ENCODE results near the gene CFAP299.

The CFAP299 gene

DNA sequence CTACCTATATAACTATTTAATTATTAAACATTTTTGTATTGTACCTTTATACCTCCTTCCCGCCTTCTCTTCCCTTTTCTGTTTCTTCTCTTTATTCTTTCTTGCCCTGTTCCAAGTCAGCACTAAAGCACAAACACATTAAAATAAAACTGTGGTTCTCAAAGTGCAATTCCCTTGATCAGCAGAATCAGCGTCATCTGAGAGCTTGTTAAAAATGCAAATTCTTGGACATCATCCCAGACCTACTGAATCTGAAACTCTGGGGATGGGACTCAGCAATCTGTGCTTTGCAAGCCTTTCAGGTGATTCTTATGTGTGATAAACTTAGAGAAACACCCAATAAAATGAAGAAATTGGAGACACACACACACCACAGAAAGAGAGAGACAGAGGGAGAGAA is 516.5 kb downstream of the CFAP299 start:
- DNase-seq = no peak

DNA sequence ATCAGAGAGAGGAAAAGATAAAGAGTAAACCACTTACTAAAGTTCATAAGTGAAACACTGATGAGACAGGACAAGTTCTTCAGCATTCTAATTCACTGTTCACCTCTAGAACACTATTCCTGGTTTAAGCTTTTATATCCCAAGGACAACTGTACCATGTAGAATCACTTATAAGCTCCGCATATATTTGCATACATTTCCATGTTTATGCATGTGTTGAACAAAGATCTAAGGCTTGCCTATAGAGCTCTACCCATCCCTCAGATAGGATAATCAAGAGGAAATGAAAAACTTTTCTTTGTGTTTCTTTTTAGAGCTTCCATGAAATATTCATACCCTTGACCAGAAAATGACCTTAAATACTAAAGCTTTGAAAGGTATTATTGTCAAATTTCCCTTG is 538.0 kb downstream of the CFAP299 start:
- DNase-seq = no peak

DNA sequence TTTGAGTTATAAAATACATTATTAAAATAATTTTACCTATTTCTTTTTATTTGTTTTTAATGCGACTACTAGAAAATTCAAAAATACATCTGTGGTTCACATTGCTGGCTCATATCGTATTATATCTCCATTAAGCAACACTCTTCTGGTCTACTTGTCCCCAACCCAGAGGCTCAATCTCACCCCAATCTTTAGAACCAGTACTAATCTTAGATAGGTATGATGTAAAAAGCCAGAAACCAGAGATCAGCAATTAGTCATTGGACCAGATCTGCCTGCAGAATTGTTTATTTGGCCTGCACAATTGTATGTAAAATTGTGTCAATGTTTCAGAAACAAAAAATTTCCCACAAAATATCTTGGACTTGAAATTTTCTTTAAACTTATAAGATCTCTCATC is 539.4 kb downstream of the CFAP299 start:
- DNase-seq = no peak

DNA sequence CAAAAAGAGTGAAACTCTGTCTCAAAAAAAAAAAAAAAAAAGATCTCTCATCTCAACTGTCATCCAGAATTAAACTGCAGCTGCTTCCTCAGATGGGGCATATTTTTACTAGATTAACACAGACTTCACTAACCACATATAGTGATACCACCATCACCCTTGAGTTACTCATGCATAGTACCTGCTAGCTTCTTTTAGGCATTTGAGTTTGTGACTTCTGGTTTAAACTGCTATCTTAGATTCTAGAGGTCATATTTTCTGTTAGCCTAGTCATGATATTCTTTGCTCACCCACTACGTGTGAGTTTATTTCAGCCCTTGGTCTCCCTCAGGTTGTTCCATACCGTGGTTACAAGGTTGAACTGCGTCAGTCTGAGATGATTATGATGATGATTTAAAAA is 540.1 kb downstream of the CFAP299 start:
- DNase-seq = no peak

DNA sequence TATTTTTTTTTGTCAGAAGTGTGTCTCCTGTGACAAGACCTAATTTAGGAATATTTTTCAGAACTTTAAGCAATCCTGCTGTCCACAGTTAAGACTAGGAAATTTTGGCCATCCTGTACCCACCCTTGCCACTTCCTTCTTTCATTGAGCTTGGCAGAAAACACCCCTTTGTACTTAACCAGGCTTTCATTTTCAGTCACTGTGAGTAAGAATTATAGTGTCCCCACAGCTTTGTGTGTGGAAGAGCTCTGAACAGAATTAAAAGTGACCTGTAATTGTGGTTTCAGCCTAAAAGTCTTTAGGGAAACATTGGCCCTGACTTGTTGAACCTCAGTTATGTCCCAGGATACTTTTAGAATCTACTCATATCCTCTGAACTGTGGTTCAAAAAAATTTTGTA is 541.3 kb downstream of the CFAP299 start:
- peak in 1 of 5 donors; percentile 9 for DNase-seq

DNA sequence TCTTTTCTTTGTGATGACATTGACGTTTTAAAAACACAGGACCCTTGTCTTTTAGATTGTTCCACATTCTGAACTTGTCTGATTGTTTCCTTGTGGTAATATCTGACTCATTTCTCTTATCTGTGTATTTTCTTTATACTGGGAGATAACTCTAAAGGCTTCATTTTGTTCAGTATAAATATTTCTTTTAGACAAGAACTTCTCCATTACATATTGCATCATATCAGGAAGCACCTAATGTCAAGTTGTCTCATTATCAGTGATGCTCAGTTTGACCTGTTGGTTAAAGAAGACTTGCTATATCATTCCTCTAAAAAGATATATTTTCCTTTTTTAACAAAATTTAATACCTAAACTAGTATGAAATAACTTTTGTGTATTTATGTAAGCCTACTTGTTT is 542.7 kb downstream of the CFAP299 start:
- no peak for DNase-seq

DNA sequence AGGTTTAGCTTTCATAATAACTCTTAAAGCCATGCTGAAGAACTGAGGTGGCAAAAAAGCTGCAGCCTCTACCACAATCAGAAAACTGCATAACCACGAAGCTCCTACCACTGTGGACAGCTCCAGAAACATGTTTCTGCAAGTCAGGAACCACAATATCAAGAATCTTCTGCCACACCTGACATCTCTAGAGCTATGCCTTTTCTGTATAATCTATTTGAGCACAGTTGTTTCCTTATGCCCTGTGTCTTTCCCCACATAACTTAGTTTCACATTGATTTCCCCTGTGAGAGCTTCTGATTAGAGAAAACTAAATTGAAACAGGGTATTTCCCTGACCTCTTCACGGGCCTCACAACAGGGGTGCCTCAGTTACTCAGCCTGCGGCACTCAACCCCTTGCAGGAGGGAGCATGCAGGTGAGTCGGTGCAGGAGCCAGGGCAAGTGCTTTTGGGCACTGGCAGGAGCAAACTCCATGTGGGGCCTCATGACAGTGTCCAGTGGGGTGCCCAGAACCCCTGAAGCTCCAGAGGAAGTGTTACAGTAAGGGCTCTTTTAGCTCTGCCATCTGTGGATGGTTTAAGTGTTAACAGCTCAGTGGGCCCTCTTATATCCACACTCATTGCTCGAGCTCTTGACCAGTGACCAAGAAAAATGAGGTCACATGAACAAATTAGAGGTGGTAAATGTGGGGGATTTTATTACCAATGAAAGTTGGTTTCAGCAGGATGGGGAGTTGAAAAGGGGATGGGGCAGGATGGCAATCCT is 562.2 kb downstream of the CFAP299 start:
- no peak for DNase-seq

DNA sequence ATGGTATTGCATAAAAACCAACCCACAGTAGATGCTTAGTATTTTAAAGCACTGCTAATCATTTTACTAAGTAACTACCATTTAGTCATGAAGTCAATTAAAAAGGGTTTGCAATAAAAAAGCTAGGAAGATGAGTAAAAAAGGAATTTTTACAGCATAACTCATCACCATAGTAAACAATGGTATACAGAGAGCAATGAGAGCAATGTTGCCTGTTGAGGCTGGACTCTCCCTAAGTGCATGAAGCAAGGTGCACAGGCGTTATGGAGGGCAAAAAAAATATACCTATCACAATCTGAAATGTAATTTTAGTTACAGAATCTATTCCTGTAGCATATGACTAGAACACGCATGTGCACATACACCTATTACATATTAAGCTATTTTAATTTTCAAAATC is 565.4 kb downstream of the CFAP299 start:
- no peak for DNase-seq

DNA sequence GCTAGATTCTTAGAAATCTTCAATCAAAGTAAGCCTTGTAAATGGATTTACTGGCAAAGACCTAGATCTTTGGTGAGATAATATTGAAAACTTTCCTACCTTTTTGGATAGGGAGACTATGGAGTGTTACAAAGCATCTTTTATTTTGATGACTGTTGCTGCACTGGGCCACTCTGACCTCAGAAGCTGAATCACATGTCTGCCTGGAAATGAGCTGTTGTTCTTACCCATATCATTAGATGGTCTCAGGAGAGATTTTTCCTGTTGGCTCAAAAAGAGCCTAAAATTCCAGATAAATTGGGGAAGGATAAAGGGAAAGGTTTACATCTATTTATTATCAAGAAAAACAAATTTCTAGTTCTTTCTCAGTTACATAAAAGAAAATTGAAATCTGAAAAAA is 567.5 kb downstream of the CFAP299 start:
- DNase-seq = no peak

DNA sequence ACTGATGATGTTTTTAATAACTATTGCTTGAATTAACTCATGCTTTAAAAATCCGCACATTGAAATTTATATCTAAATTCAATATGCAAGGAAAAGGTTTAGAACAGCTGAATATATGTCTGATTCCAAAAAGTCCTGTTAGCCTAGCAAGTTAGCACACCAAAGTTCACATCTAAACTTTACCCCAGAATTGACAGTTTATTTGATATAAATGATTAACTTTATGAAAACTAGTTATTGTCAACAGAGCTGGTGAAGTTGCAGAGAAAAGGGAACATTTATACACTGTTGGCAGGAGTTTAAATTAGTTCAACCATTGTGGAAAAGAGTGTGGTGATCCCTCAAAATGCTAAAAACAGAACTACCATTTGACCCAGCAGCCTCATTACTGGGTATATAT is 574.4 kb downstream of the CFAP299 start:
- no peak for DNase-seq

DNA sequence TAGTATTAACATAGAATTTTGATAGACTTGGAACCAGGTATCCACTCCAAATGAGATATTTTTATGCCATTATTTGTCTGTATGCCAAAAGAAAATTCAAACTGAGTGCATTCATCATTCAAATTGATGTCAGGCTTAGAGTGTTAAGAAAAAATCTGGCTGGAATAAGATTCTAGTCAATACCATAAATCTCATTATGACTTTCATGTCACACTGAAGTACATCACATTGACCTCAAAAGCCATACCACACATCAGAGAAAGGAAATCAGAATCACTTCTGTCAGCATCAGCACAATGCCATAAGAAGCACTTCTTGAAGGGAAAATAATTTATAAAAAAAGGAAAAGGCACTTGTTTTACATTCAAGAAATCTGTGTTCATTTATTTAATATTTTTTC is 575.9 kb downstream of the CFAP299 start:
- DNase-seq = peak in 1 of 5 donors; percentile 17

DNA sequence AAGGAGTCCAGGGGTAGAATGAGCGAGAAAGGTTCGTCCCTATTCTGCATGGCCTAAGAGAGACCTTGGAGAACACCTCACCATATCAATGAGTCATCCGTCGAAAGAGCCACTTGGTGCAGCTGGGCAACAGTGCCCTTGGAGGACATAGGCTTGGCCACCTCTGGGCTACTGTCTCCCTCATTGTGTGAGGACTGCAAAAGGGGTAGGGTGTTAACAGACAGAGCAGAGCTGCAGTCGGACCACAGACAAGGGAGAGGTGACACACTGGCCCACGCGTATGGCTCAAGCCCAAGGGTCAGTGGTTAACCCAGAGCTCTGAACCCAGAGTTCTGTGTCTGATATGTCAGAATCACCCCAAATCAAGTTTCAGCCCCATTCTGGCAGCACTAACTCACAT is 576.8 kb downstream of the CFAP299 start:
- no peak for DNase-seq

DNA sequence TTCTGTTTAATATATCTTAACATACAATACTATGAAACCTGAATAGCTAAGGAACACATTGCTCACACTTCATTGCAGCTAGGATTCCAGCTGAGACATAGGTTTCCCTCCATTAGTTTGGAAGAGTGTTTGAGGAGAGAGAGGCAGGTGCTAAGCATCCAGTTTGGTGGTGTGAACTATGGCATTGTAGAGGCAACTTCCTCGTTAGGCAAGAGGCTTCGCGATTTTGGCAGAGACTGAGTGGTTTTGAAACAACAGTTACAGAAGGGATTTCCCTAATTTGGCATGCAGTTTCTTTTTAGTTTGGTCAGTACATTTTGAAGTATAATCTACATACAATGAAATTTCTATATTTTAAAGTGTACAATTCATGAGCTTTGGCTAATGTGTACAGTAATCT is 577.9 kb downstream of the CFAP299 start:
- DNase-seq = peak in 1 of 5 donors; percentile 11

DNA sequence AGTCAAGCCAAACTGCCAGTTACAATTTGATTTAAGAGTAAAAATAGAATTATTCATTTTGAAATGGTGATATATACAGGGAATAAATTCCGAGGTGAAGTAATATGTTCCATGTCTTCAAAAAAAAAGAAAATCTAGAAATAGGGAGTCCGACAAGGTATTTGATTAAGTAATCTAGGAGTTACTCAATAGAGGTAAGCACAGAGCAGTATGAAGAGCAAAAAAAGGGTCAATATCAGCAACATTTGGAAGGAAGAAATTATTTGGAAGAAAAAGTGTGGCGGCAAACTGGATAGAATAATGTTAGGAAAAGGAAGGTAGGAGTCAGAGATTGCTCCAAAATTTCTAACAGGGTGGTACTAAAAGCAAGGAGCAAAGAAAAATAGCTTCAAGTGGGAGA is 581.2 kb downstream of the CFAP299 start:
- no peak for DNase-seq

DNA sequence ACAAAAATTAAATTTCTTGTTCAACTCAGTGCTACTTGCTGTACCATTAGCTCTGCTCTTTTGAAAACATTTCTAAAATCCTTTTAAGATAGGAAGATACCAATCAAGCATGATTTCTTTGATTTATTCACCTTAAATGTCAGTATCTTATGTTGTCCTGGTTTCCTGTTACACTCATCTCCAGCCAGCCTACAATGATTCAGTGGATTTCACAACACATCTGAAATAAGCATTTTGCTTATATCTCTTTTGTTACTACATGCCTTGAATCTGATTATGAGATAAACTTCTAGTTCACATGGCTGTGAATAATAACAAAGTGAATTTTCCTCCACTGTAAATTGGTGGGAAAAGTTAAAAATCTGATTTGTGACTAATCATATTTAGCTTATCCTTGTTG is 582.5 kb downstream of the CFAP299 start:
- DNase-seq = no peak

DNA sequence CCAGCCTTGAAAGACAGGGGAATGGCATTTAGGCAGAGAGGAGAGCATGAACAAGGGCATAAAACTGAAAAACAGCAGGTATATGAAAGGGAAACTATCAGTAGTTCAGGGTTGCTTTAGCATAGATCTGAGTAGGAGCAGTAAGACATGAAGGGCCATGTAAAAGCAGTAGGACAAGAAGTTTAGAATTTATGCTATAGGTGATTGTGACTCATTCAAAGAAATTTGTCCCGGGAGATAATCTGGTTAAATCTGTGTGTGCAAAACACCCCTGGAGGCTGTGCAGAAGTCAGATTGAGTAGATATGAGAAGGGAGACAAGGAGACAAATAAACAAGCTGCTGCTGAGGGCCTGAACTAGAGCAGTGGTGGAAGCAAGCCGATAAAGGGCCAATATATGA is 585.9 kb downstream of the CFAP299 start:
- no peak for DNase-seq

DNA sequence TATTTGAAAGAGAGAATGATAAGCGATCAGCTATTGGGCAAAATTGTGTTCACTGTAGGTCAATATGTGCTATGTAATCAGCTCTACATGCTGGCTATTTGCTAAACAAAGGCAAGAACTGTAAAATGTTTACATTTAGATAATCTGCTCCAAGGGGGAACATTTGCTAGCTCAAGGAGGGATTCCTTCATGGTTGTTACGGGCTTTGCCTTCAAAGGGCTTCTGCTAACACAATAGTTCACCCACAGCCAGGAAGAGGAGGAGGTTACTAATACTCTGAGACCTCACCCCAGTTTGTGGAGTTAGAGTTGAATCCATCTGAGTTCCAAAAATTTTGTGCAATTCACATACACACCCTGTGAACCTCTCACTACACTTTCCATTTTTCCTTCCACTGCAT is 587.4 kb downstream of the CFAP299 start:
- no peak for DNase-seq

DNA sequence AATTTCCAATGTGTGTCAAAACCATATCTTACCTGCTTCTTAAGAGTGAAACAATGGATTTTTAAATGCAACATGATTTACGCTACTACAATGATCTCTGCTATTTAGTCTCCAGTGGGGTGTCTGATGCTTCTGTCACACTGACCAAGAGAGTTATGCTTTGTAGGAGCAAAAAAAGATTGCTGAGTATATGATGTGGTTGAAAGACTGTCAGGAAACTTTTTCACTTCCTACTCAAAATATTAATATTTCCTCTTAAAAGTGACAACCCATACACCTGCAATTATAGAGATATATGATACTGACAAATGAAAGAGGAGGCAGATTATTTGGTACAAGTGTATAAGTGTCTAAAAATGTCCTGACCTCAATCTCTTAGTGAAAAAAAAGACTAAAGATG is 589.8 kb downstream of the CFAP299 start:
- DNase-seq = no peak

DNA sequence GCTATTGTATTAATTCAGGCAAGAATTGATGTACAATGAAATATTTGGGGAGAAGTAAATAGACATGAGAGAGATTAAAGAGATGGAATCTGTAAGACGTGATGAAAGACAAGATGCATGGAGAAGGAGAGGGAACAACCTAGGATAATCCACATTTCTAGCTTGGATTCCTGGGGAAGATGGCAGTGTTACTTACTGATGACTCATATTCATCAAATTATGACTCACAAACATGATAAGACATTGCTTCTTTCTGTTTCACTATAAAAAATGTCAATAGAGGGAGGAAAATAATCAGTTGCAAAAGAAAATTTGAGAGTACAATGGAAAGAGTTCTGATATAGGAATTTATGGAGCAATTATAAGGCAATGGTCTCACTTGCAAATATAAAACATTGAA is 590.9 kb downstream of the CFAP299 start:
- no peak for DNase-seq

DNA sequence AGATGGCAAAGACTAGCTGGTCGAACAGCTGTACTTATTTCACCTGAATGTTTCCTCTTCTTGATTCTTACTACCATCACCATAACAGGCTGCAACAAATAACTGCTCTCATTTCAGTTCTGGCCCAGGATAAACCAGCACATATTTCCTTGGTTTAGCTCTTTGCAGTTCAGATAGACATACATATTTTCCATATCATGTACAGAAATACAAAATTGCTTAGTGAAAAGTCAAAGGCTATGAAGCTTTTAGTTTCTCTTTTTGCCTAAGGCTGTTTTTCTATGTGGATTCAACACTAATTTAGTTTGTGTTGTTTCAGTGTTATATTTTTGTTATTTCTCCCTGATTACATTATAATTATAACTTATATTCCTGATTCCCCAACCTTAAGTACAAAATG is 591.4 kb downstream of the CFAP299 start:
- DNase-seq = no peak

DNA sequence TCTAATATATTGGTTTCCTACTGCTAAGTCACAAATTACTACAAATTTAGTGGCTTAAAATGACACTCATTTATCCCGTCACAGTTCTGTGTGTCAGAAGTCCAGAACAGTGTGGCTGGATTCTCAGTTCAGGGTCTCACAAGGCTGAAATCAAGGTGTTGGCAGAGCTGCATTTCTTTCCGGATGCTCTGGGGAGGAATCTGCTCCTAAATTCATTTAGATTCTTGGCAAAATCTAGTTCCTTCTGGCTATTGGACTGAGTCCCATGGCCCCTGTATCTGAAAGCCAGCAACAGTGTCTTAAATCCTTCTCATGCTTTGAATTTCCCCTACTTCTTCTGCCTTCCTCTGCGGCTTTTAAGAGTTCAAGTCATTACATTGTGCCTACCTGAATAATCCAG is 591.9 kb downstream of the CFAP299 start:
- DNase-seq = no peak

DNA sequence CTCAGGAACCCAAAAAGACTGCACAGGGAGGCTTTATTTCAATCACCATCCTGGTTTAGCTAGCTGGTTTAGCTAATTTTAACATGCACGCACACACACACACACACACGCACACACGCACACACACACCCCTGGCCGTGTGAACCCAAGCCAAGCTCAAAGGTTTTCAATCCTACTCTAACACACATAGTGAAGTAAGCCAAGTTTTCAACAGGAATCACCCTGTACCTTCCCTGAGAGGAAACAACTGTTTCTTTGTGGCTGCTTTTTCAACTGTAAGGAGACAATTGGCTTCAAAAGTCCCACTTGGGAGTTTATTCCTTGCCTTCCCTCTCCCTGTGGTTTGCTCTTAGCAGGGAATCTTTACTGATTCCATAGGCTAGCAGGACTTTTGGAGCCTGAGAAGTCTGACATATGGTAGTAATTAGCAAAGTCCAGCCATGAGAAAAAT is 596.1 kb downstream of the CFAP299 start:
- DNase-seq = no peak

DNA sequence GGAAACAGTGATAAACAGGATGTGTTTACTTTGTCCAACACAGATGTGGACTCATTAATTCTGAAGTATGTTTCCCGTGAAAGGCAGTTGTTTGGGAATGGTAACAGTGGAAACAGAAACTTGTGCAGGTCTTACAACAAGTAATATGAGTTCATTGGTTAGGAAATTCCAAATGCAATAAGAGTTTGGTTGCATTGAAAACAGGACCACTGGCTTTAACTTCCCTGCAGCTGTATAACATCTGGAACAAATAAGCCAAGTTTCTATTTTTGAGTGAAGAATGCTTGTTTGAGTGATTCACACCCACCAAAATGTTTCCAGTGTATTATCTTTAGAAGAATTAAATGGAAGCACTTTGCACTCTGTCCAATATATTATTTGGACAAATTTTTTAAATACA is 612.6 kb downstream of the CFAP299 start:
- DNase-seq = no peak

DNA sequence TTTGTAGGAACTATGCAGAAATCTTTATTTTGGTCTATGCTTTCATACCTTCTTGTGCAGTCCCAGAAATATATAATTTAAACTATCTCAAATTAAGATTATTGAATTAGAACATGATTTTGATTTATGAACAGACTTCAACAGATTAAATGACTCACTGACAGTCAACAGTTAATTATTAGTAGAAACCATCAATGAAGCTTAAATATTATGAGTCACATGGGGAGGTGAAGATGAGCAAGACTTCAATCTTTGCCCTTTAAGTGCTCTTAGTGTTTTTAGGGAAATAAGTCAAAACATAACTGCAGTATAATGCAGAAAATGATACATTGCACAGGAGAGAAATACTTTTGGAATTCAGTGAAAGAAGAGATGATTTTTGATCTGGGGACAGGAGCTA is 613.5 kb downstream of the CFAP299 start:
- DNase-seq = no peak

DNA sequence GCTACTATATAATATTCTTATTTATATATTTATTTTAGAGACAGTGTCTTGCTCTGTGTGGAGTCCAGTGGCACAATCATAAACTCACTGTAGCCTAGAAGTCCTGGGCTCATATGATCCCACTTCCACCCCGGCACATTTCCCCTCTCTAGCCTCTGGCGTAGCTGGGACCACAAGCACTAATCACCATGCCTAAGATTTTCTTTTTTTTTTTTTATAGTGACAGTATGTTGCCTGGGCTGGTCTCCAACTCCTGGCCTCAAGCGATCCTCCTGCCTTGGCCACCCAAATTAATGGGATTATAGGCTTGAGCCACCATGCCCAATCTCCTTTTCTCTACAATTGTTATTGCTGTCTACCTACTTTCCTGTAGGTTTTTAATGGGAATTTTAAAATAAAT is 620.9 kb downstream of the CFAP299 start:
- no peak for DNase-seq

Data from T-helper 1 cell (primary cell).